Measurements from ENCODE around the gene LPAR1. TPM values are rescaled to one million over a fixed set of nuclear protein-coding genes. Genes with fewer than 3 reads are reported as not detected.

The LPAR1 gene
- total RNA-seq, 4 donors from 2014 or later, result 51.1 to 123 (median 72.1) TPM

DNA sequence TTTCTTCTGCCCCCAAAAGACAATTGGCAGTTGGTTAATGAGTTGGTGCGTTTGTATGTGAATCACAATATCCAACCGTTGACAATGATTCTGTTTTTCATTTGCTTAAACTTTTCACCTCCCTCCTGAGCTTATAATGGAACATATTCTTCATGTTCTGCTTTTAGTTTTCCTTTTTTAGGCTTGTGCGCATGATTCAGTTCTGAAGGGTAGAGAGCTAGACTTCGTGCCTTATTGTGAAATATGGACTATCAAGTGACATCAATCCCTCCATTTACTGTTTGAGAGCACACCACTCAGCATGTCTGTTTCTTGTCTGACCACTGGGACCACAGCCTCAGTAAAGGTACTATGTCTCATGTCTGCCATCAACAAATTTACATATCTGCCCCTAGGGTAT is 30.5 kb upstream of the LPAR1 start:
- TF ChIP-seq, protein P1, sequence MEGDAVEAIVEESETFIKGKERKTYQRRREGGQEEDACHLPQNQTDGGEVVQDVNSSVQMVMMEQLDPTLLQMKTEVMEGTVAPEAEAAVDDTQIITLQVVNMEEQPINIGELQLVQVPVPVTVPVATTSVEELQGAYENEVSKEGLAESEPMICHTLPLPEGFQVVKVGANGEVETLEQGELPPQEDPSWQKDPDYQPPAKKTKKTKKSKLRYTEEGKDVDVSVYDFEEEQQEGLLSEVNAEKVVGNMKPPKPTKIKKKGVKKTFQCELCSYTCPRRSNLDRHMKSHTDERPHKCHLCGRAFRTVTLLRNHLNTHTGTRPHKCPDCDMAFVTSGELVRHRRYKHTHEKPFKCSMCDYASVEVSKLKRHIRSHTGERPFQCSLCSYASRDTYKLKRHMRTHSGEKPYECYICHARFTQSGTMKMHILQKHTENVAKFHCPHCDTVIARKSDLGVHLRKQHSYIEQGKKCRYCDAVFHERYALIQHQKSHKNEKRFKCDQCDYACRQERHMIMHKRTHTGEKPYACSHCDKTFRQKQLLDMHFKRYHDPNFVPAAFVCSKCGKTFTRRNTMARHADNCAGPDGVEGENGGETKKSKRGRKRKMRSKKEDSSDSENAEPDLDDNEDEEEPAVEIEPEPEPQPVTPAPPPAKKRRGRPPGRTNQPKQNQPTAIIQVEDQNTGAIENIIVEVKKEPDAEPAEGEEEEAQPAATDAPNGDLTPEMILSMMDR (IDR thresholded peaks at IDR 0.05; ENCODE audit: low read depth), result no peak

DNA sequence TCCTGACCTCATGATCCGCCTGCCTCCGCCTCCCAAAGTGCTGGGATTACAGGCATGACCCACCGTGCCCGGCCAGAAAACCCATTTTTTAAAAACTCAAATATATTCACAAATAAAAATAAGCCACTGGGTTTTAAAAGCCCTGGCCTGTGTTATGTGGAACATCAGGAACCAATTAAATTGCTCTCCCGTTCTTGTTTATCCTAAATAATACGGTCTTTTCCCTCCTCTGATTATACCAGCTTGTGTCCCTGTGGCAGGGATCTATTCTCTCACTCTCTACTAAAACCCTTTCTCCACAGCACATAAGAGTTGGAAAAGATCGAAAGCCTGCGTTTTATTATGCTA is 30.1 kb upstream of the LPAR1 start:
- TF ChIP-seq, protein P1 (IDR thresholded peaks at IDR 0.05; ENCODE audit: low read depth), result no peak

DNA sequence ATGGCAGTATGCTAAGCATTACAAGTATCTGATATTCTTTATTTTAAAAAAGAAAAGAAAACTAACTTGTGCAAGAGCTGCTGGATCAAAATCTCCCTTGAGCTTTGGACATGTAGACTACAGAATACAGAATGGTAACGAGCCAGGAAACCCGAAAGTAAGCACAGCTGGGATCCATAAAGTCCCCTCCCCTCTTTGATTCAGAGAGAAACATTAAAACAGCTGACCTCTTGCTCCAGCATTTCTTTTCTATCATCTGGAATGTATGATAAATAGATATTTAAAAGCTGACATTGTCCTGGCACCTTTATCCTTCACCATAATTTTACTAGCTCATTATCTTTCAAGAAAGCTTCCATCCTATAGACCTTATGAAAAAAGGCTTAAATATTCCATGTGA is 28.2 kb upstream of the LPAR1 start:
- TF ChIP-seq, protein P1 (IDR thresholded peaks at IDR 0.05; ENCODE audit: low read depth), result no peak

DNA sequence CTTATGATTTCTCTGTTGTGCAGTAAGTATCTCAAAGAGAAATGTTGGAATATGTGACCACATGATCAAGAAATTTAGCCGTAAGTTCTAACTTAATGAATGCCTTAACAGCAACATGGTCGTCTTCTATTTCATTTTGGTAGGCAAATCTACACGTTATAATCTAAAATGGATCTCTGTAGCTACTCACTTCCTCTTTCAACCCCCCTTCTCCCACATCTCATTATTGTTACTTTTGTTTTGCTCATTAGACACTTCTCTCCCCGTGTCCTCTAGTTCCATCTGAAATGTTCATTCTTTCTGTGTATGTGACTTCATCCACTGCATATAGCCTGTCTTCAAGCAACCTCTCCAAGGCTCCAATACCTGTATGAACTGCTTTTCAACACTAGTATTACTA is 27.1 kb upstream of the LPAR1 start:
- TF ChIP-seq, protein P1 (IDR thresholded peaks at IDR 0.05; ENCODE audit: low read depth), result no peak

DNA sequence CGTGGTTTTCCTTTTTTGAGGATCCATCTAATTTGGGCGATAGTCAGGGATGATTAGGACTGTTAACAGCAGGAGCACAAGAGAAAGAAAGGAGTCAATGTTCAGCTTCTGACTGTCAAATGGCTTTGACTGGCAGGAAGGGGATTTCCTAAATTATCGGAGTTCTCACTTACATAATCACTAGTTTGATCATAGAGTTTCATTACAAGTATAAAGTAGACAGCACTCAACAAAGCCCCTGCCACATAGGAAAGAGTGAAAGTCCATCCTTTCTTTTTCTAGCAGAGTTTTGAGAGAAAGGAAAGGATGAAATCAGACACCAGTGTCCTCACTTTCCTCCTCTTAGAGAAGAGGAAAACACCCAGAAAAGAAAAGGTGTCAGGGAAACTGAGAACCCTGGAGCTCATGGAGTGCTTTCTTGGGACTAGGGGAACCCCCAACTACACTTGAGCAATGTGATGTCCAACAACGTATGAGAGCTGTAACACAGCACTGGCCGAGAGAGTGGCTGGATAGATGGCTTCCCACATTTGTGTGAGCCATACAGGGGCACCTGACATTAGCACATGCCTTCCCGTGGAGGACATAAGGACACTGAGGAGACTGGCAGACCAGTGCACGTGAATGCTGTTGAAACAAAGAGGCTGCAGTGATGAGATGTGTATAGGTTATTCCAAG is 26.0 kb upstream of the LPAR1 start:
- TF ChIP-seq, protein P1 (IDR thresholded peaks at IDR 0.05; ENCODE audit: low read depth), result no peak

DNA sequence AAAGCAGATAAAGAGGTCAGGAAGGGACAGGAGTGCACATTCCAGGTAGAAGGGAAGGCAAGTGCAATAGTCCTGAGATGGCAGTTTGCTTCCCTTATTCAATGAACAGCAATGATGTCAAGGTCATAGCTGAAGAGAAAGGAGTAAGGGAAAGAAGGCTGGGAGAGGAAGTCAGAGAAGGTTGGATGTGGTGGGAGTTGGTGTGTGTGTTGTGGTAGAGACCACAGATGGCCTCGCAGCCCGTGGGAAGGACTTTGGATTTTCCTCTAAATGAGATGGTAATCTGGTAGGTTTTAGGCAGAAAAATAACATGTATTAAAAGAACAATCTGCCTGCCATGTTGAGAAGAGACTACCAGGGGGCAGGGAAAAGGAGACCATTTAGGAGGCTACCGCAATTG is 25.1 kb upstream of the LPAR1 start:
- TF ChIP-seq, protein P1 (IDR thresholded peaks at IDR 0.05; ENCODE audit: low read depth), result no peak

DNA sequence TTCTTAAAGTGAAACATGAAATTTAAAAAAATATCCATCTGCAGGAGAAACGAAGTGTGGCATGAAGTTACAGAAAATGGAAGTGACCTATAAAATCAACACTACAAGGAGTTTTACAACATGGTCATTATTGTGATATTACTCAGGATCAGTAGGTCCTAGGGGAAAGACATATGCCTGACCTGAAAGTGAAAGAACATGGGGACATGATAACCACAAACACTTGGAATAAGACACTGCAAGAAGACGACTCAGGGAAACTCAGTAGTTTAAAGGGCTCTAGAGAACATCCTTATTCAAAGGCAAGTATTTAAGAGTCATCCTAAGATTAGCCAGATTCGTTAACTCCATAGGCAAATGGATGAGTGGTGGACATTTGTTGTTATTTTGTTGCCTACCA is 19.9 kb upstream of the LPAR1 start:
- TF ChIP-seq, protein P1 (IDR thresholded peaks at IDR 0.05; ENCODE audit: low read depth), result no peak

Measured in subcutaneous adipose tissue (tissue), 4 donors.